CD8-positive, alpha-beta memory T cell (primary cell): Measurements from ENCODE around the gene RNLS. TPM values are rescaled to one million over a fixed set of nuclear protein-coding genes. Genes with fewer than 3 reads are reported as not detected.

Experiments used
- CTCF ChIA-PET: fragments of 350-600 bp; sonication (Branson Sonifier 250); formaldehyde crosslinking; loops from one replicate; lab custom pipeline; 2021; ENCODE audit warnings: antibody characterized with exemption; lab: Charles Lee
- POLR2A ChIA-PET: fragments of 350-600 bp; sonication (Branson Sonifier 250); formaldehyde crosslinking; loops from one replicate; lab custom pipeline; 2021; ENCODE audit warnings: antibody characterized with exemption; lab: Charles Lee
- DNase-seq, 5 donors: peaks; one replicate each; pipeline versions ENCODE4 v3.0.0 to v3.0.0-alpha.2; 2020 to 2022; ENCODE audit warnings: mixed read lengths in 1 of 5
- H3K27ac ChIP-seq: one replicate; pipeline ENCODE4 v1.7.0; 2013; ENCODE audit warnings: low read depth, mild to moderate bottlenecking, low read length, moderate library complexity
- H3K27me3 ChIP-seq: 2 replicates; pipeline ENCODE4 v1.7.0; 2013; ENCODE audit warnings: low read length, mild to moderate bottlenecking; ENCODE audit not compliant: insufficient read depth, poor library complexity, severe bottlenecking
- H3K36me3 ChIP-seq: 2 replicates; pipeline ENCODE4 v1.7.0; 2013; ENCODE audit warnings: mild to moderate bottlenecking, low read length, moderate library complexity; ENCODE audit not compliant: insufficient read depth
- H3K4me1 ChIP-seq: 2 replicates; pipeline ENCODE4 v1.7.0; 2013; ENCODE audit warnings: mild to moderate bottlenecking, low read length, moderate library complexity; ENCODE audit not compliant: insufficient read depth
- H3K4me3 ChIP-seq: 2 replicates; pipeline ENCODE4 v1.7.0; 2013; ENCODE audit warnings: mild to moderate bottlenecking, low read length
- H3K9me3 ChIP-seq: 2 replicates; pipeline ENCODE4 v1.7.0; 2013; ENCODE audit warnings: mild to moderate bottlenecking, low read length
- H3K27ac Mint-ChIP-seq, 8 donors: one replicate each; pipeline ENCODE4 v1.8.0; 2020 to 2021; ENCODE audit warnings: mixed read lengths in 8 of 8, mild to moderate bottlenecking in 6 of 8, inconsistent platforms in 3 of 8, moderate library complexity in 3 of 8
- H3K27me3 Mint-ChIP-seq, 2 donors: one replicate each; pipeline ENCODE4 v1.8.0; 2020 to 2021; ENCODE audit warnings: mixed read lengths in 2 of 2, mild to moderate bottlenecking in 1 of 2, moderate library complexity in 1 of 2
- H3K36me3 Mint-ChIP-seq, 3 donors: one replicate each; pipeline ENCODE4 v1.8.0; 2020 to 2021; ENCODE audit warnings: mixed read lengths in 3 of 3, inconsistent platforms in 1 of 3, mild to moderate bottlenecking in 1 of 3
- H3K4me1 Mint-ChIP-seq, 3 donors: one replicate each; pipeline ENCODE4 v1.8.0; 2020 to 2021; ENCODE audit warnings: mixed read lengths in 3 of 3, inconsistent platforms in 1 of 3, mild to moderate bottlenecking in 1 of 3
- H3K4me3 Mint-ChIP-seq, 7 donors: one replicate each; pipeline ENCODE4 v1.8.0; 2020 to 2021; ENCODE audit warnings: mixed read lengths in 7 of 7, mild to moderate bottlenecking in 6 of 7, moderate library complexity in 4 of 7, inconsistent platforms in 2 of 7
- H3K9me3 Mint-ChIP-seq, 5 donors: one replicate each; pipeline ENCODE4 v1.8.0; 2020 to 2022; ENCODE audit warnings: mixed read lengths in 5 of 5, mild to moderate bottlenecking in 3 of 5, moderate library complexity in 2 of 5, inconsistent platforms in 1 of 5
- polyA plus RNA-seq: library from polyadenylated mRNA; unstranded; fragments of 300-500 nt; fragmentation: Illumina TruSeq; gene quantifications from one replicate; pipeline ENCODE4 v1.2.3, GENCODE V29; 2021
- total RNA-seq, 2 experiments: library from RNA; stranded (reverse); gene quantifications; one replicate each; pipeline ENCODE4 v1.2.3, GENCODE V29; 2021

The RNLS gene
- total and polyA plus RNA-seq, 3 experiments from 2014 or later = 4.0 to 7.0 (median 4.6) TPM

GRCh38 chr10:88244781-88245625 lies 338.1 kb downstream of the RNLS start:
- H3K27me3 ChIP-seq = no peaks in the 10 kb centered on the region
- no peak overlapping the region for H3K27ac Mint-ChIP-seq
- H3K27ac ChIP-seq = no peak overlapping the region
- H3K36me3 ChIP-seq = no peaks in the 10 kb centered on the region
- ChIA-PET CTCF (interaction anchor here (1.6 kb wide), 1 partner anchor 9 kb away, joined by 4 read pairs; no protein-coding TSS in a partner anchor), POLR2A (no interaction called here)
- H3K4me1 ChIP-seq = no peaks in the 10 kb centered on the region
- no peaks in the 10 kb centered on the region for H3K9me3 Mint-ChIP-seq
- DNase-seq = no peak
- peaks cover 0 to 6% (median 0%) of the 10 kb centered on the region in 3 donors for H3K36me3 Mint-ChIP-seq
- peaks cover 11 to 20% (median 16%) of the 10 kb centered on the region in 3 donors for H3K4me1 Mint-ChIP-seq
- no peaks in the 10 kb centered on the region for H3K9me3 ChIP-seq
- H3K27me3 Mint-ChIP-seq = peaks cover 0 to 4% of the 10 kb centered on the region in 2 donors
- no peak overlapping the region for H3K4me3 ChIP-seq
- H3K4me3 Mint-ChIP-seq = no peak overlapping the region

- CTCF ChIA-PET = interaction anchor here (1.6 kb wide), 1 partner anchor 10 kb away, joined by 4 read pairs; no protein-coding TSS in a partner anchor
- Histone ChIP-seq H3K27ac (no peak overlapping the region), H3K36me3 (no peaks in the 10 kb centered on the region), H3K9me3 (no peaks in the 10 kb centered on the region), H3K27me3 (no peaks in the 10 kb centered on the region), H3K4me3 (no peak overlapping the region), H3K4me1 (no peaks in the 10 kb centered on the region)
- Mint-ChIP-seq H3K9me3 (no peaks in the 10 kb centered on the region), H3K4me3 (no peak overlapping the region), H3K27me3 (peaks cover 0 to 4% of the 10 kb centered on the region in 2 donors), H3K36me3 (peaks cover 0 to 6% (median 0%) of the 10 kb centered on the region in 3 donors), H3K4me1 (peaks cover 11 to 20% (median 16%) of the 10 kb centered on the region in 3 donors), H3K27ac (peak overlapping the region in 1 of 8 donors; percentile 69)
- POLR2A ChIA-PET = no interaction called here
- no peak for DNase-seq
Observed at GRCh38 chr10:88243836-88244730, 339.0 kb downstream of the RNLS start.

- Mint-ChIP-seq H3K27me3 (peaks cover 0 to 2% of the 10 kb centered on the region in 2 donors), H3K4me1 (peaks cover 11 to 20% (median 16%) of the 10 kb centered on the region in 3 donors), H3K4me3 (no peak overlapping the region), H3K9me3 (no peaks in the 10 kb centered on the region), H3K27ac (no peak overlapping the region), H3K36me3 (peaks cover 0 to 6% (median 0%) of the 10 kb centered on the region in 3 donors)
- Histone ChIP-seq H3K27ac (no peak overlapping the region), H3K4me3 (no peak overlapping the region), H3K27me3 (no peaks in the 10 kb centered on the region), H3K36me3 (no peaks in the 10 kb centered on the region), H3K4me1 (no peaks in the 10 kb centered on the region), H3K9me3 (no peaks in the 10 kb centered on the region)
- DNase-seq = no peak
- POLR2A ChIA-PET = no interaction called here
- CTCF ChIA-PET = no interaction called here
Observed at GRCh38 chr10:88243202-88243744, 339.8 kb downstream of the RNLS start.

GRCh38 chr10:88241501-88241900 lies 341.6 kb downstream of the RNLS start:
- CTCF ChIA-PET = no interaction called here
- DNase-seq = no peak
- no peaks in the 10 kb centered on the region for H3K36me3 ChIP-seq
- Mint-ChIP-seq H3K36me3 (peaks cover 0 to 6% (median 0%) of the 10 kb centered on the region in 3 donors), H3K4me3 (no peak overlapping the region), H3K9me3 (no peaks in the 10 kb centered on the region), H3K27ac (no peak overlapping the region), H3K27me3 (peaks cover 0 to 2% of the 10 kb centered on the region in 2 donors), H3K4me1 (peaks cover 11 to 14% (median 13%) of the 10 kb centered on the region in 3 donors)
- no peak overlapping the region for H3K27ac ChIP-seq
- POLR2A ChIA-PET = no interaction called here
- no peaks in the 10 kb centered on the region for H3K27me3 ChIP-seq
- H3K4me1 ChIP-seq = no peaks in the 10 kb centered on the region
- H3K4me3 ChIP-seq = no peak overlapping the region
- H3K9me3 ChIP-seq = no peaks in the 10 kb centered on the region

- H3K36me3 ChIP-seq = no peaks in the 10 kb centered on the region
- Mint-ChIP-seq H3K27ac (no peak overlapping the region), H3K4me1 (peaks cover 0 to 2% (median under 1%) of the 10 kb centered on the region in 3 donors), H3K9me3 (no peaks in the 10 kb centered on the region), H3K4me3 (no peak overlapping the region), H3K36me3 (peaks cover 0 to 6% (median 0%) of the 10 kb centered on the region in 3 donors), H3K27me3 (peaks cover 0 to 2% of the 10 kb centered on the region in 2 donors)
- no peaks in the 10 kb centered on the region for H3K4me1 ChIP-seq
- H3K27ac ChIP-seq = no peak overlapping the region
- ChIA-PET POLR2A (no interaction called here), CTCF (no interaction called here)
- no peak for DNase-seq
- H3K27me3 ChIP-seq = no peaks in the 10 kb centered on the region
- H3K4me3 ChIP-seq = no peak overlapping the region
- no peaks in the 10 kb centered on the region for H3K9me3 ChIP-seq
Observed at GRCh38 chr10:88239212-88239611, 343.9 kb downstream of the RNLS start.

GRCh38 chr10:88238615-88238914 lies 344.6 kb downstream of the RNLS start:
- Mint-ChIP-seq H3K9me3 (no peaks in the 10 kb centered on the region), H3K36me3 (peaks cover 0 to 6% (median 0%) of the 10 kb centered on the region in 3 donors), H3K27ac (no peak overlapping the region), H3K4me3 (no peak overlapping the region), H3K27me3 (peaks cover 2 to 3% of the 10 kb centered on the region in 2 donors), H3K4me1 (no peaks in the 10 kb centered on the region)
- Histone ChIP-seq H3K9me3 (no peaks in the 10 kb centered on the region), H3K27me3 (no peaks in the 10 kb centered on the region), H3K27ac (no peak overlapping the region), H3K4me1 (no peaks in the 10 kb centered on the region), H3K4me3 (no peak overlapping the region), H3K36me3 (no peaks in the 10 kb centered on the region)
- no peak for DNase-seq
- POLR2A ChIA-PET = no interaction called here
- CTCF ChIA-PET = no interaction called here

GRCh38 chr10:88237896-88238614 lies 345.1 kb downstream of the RNLS start:
- Histone ChIP-seq H3K36me3 (no peaks in the 10 kb centered on the region), H3K27me3 (no peaks in the 10 kb centered on the region), H3K9me3 (no peaks in the 10 kb centered on the region), H3K27ac (no peak overlapping the region), H3K4me3 (no peak overlapping the region), H3K4me1 (no peaks in the 10 kb centered on the region)
- ChIA-PET POLR2A (no interaction called here), CTCF (no interaction called here)
- no peak for DNase-seq
- Mint-ChIP-seq H3K36me3 (peaks cover 0 to 6% (median 0%) of the 10 kb centered on the region in 3 donors), H3K27ac (no peak overlapping the region), H3K4me1 (no peaks in the 10 kb centered on the region), H3K4me3 (no peak overlapping the region), H3K9me3 (no peaks in the 10 kb centered on the region), H3K27me3 (peaks cover 2 to 3% of the 10 kb centered on the region in 2 donors)
